T-helper 1 cell treated with Interleukin-12 subunit alpha and Interleukin-12 subunit beta and Interleukin-4 antibody, amounts not matched to agents 30 μg/mL and 1 μg/mL, for 36 hours (primary cell): ENCODE measurements around the gene ADAT1.
A peak's percentile ranks its signal among the peaks of the same experiment; 100 is the strongest.

Experiments
- H3K27ac Mint-ChIP-seq: one replicate; pipeline ENCODE4 v1.8.0; 2021; ENCODE audit warnings: mild to moderate bottlenecking, mixed read lengths
- H3K27me3 Mint-ChIP-seq: one replicate; pipeline ENCODE4 v1.8.0; 2021; ENCODE audit warnings: low read depth, mixed read lengths
- H3K36me3 Mint-ChIP-seq: one replicate; pipeline ENCODE4 v1.8.0; 2021; ENCODE audit warnings: low read depth, mixed read lengths
- H3K4me1 Mint-ChIP-seq: one replicate; pipeline ENCODE4 v1.8.0; 2021; ENCODE audit warnings: low read depth, mixed read lengths
- H3K4me3 Mint-ChIP-seq: one replicate; pipeline ENCODE4 v1.8.0; 2021; ENCODE audit warnings: mild to moderate bottlenecking, moderate library complexity, mixed read lengths
- H3K9me3 Mint-ChIP-seq: one replicate; pipeline ENCODE4 v1.8.0; 2021; ENCODE audit warnings: mixed read lengths

The ADAT1 gene

GRCh38 chr16:75622761-75623605, at the start of gene ADAT1:
Gene ADAT1, minus strand, starts transcription at chr16:75623281. Its CDS starts 2,482 bp downstream, at chr16:75620799.
- peaks cover 39% of the 10 kb centered on the region for H3K36me3 Mint-ChIP-seq
- H3K27me3 Mint-ChIP-seq = no peaks in the 10 kb centered on the region
- H3K27ac Mint-ChIP-seq = peak within 1 kb of the TSS; percentile 98
- H3K9me3 Mint-ChIP-seq = no peaks in the 10 kb centered on the region
- peaks cover 39% of the 10 kb centered on the region for H3K4me1 Mint-ChIP-seq
- H3K4me3 Mint-ChIP-seq = peak within 1 kb of the TSS; percentile 95

- Mint-ChIP-seq H3K9me3 (no peaks in the 10 kb centered on the region), H3K36me3 (no peaks in the 10 kb centered on the region), H3K27ac (no peak overlapping the region), H3K4me3 (no peak overlapping the region), H3K4me1 (no peaks in the 10 kb centered on the region), H3K27me3 (no peaks in the 10 kb centered on the region)
Observed at GRCh38 chr16:75667503-75667902, 44.4 kb upstream of the ADAT1 start.

GRCh38 chr16:75660726-75661302, 37.7 kb upstream of the ADAT1 start:
- H3K36me3 Mint-ChIP-seq = peaks cover 28% of the 10 kb centered on the region
- H3K27ac Mint-ChIP-seq = no peak overlapping the region
- no peaks in the 10 kb centered on the region for H3K27me3 Mint-ChIP-seq
- H3K4me3 Mint-ChIP-seq = no peak overlapping the region
- no peaks in the 10 kb centered on the region for H3K9me3 Mint-ChIP-seq
- peaks cover 7% of the 10 kb centered on the region for H3K4me1 Mint-ChIP-seq

GRCh38 chr16:75660321-75660720, 37.2 kb upstream of the ADAT1 start:
- Mint-ChIP-seq H3K27me3 (no peaks in the 10 kb centered on the region), H3K9me3 (no peaks in the 10 kb centered on the region), H3K4me1 (peaks cover 8% of the 10 kb centered on the region), H3K4me3 (no peak overlapping the region), H3K27ac (no peak overlapping the region), H3K36me3 (peaks cover 32% of the 10 kb centered on the region)

- H3K9me3 Mint-ChIP-seq = no peaks in the 10 kb centered on the region
- H3K27me3 Mint-ChIP-seq = no peaks in the 10 kb centered on the region
- peaks cover 41% of the 10 kb centered on the region for H3K36me3 Mint-ChIP-seq
- no peak overlapping the region for H3K4me3 Mint-ChIP-seq
- H3K4me1 Mint-ChIP-seq = peaks cover 17% of the 10 kb centered on the region
- no peak overlapping the region for H3K27ac Mint-ChIP-seq
Observed at GRCh38 chr16:75658175-75658574, 35.1 kb upstream of the ADAT1 start.

GRCh38 chr16:75653922-75654321, 30.8 kb upstream of the ADAT1 start:
- Mint-ChIP-seq H3K4me3 (no peak overlapping the region), H3K36me3 (peaks cover 51% of the 10 kb centered on the region), H3K9me3 (no peaks in the 10 kb centered on the region), H3K4me1 (peaks cover 46% of the 10 kb centered on the region), H3K27ac (no peak overlapping the region), H3K27me3 (no peaks in the 10 kb centered on the region)

- peak overlapping the region; percentile 93 for H3K4me3 Mint-ChIP-seq
- peak overlapping the region; percentile 90 for H3K27ac Mint-ChIP-seq
- H3K36me3 Mint-ChIP-seq = peaks cover 33% of the 10 kb centered on the region
- H3K27me3 Mint-ChIP-seq = no peaks in the 10 kb centered on the region
- no peaks in the 10 kb centered on the region for H3K9me3 Mint-ChIP-seq
- H3K4me1 Mint-ChIP-seq = peaks cover 58% of the 10 kb centered on the region
Observed at GRCh38 chr16:75648265-75649076, 25.4 kb upstream of the ADAT1 start.

- Mint-ChIP-seq H3K36me3 (peaks cover 35% of the 10 kb centered on the region), H3K4me3 (peak within 1 kb of the TSS; percentile 93), H3K27ac (peak within 1 kb of the TSS; percentile 93), H3K27me3 (no peaks in the 10 kb centered on the region), H3K9me3 (no peaks in the 10 kb centered on the region), H3K4me1 (peaks cover 55% of the 10 kb centered on the region)
Observed at GRCh38 chr16:75647492-75648264, 24.6 kb upstream of the ADAT1 start, which contains the start of the genes KARS1 and TERF2IP. Gene KARS1, minus strand, starts transcription at chr16:75647665. Its CDS starts 26 bp downstream, at chr16:75647639. Gene TERF2IP, plus strand, starts transcription at chr16:75647773. Its CDS starts 110 bp downstream, at chr16:75647883.

GRCh38 chr16:75647112-75647491, 24.0 kb upstream of the ADAT1 start:
- H3K9me3 Mint-ChIP-seq = no peaks in the 10 kb centered on the region
- H3K27me3 Mint-ChIP-seq = no peaks in the 10 kb centered on the region
- H3K4me3 Mint-ChIP-seq = peak overlapping the region; percentile 92
- peak overlapping the region; percentile 93 for H3K27ac Mint-ChIP-seq
- peaks cover 36% of the 10 kb centered on the region for H3K36me3 Mint-ChIP-seq
- H3K4me1 Mint-ChIP-seq = peaks cover 54% of the 10 kb centered on the region

- Mint-ChIP-seq H3K27me3 (no peaks in the 10 kb centered on the region), H3K27ac (peak overlapping the region; percentile 76), H3K36me3 (peaks cover 46% of the 10 kb centered on the region), H3K4me1 (peaks cover 39% of the 10 kb centered on the region), H3K4me3 (peak overlapping the region; percentile 76), H3K9me3 (no peaks in the 10 kb centered on the region)
Observed at GRCh38 chr16:75644240-75645012, 21.3 kb upstream of the ADAT1 start.

- Mint-ChIP-seq H3K9me3 (no peaks in the 10 kb centered on the region), H3K27me3 (no peaks in the 10 kb centered on the region), H3K36me3 (peaks cover 59% of the 10 kb centered on the region), H3K27ac (no peak overlapping the region), H3K4me1 (peaks cover 33% of the 10 kb centered on the region), H3K4me3 (no peak overlapping the region)
Observed at GRCh38 chr16:75640598-75640997, 17.5 kb upstream of the ADAT1 start.

GRCh38 chr16:75635036-75635435, 12.0 kb upstream of the ADAT1 start:
- peaks cover 65% of the 10 kb centered on the region for H3K36me3 Mint-ChIP-seq
- H3K9me3 Mint-ChIP-seq = no peaks in the 10 kb centered on the region
- H3K4me3 Mint-ChIP-seq = no peak overlapping the region
- H3K27ac Mint-ChIP-seq = no peak overlapping the region
- H3K4me1 Mint-ChIP-seq = peaks cover 10% of the 10 kb centered on the region
- H3K27me3 Mint-ChIP-seq = no peaks in the 10 kb centered on the region

- Mint-ChIP-seq H3K4me3 (no peak overlapping the region), H3K27me3 (no peaks in the 10 kb centered on the region), H3K36me3 (peaks cover 71% of the 10 kb centered on the region), H3K4me1 (peaks cover 21% of the 10 kb centered on the region), H3K9me3 (no peaks in the 10 kb centered on the region), H3K27ac (no peak overlapping the region)
Observed at GRCh38 chr16:75632857-75633256, 9.8 kb upstream of the ADAT1 start.
